Caco-2 (cell line): ENCODE results near the gene TMEM254. TPM values are rescaled to one million over a fixed set of nuclear protein-coding genes. Genes with fewer than 3 reads are reported as not detected.
A peak's percentile ranks its signal among the peaks of the same experiment; 100 is the strongest.
"Not testable (repeated sequence)": the region's sequence is repeated elsewhere in the genome, so short reads cannot be mapped to it uniquely, and the experiment has no call there.

Experiments
- BruUV-seq: library from RNA; stranded (reverse); fragments of 400-500 nt; replicated peaks from 2 replicates; lab custom pipeline; 2021; lab: Mats Ljungman, UMichigan
- CTCF ChIA-PET: fragments of 300-600 bp; sonication (Branson Sonifier 250); formaldehyde crosslinking; loops from one replicate; lab custom pipeline; 2022; ENCODE audit warnings: antibody characterized with exemption; lab: Charles Lee
- POLR2A ChIA-PET: fragments of 300-600 bp; sonication (Branson Sonifier 250); formaldehyde crosslinking; loops from one replicate; lab custom pipeline; 2022; ENCODE audit warnings: antibody characterized with exemption; lab: Charles Lee
- DNase-seq, 2 experiments: peaks; one replicate each; pipeline versions ENCODE4 v3.0.0 to v3.0.0-alpha.2; 2020 to 2022
- H3K27me3 ChIP-seq: replicated peaks from 2 replicates; pipeline ENCODE4 v1.6.0; 2011; ENCODE audit warnings: low read length; ENCODE audit not compliant: control insufficient read depth, insufficient read depth
- H3K36me3 ChIP-seq: 2 replicates; pipeline ENCODE4 v1.5.1; 2011; ENCODE audit warnings: low read length; ENCODE audit not compliant: control insufficient read depth, insufficient read depth
- H3K4me1 ChIP-seq: fragments of 250-450 bp; sonication (Bioruptor Pico); 2 replicates; pipeline ENCODE4 v1.5.1; 2020; ENCODE audit warnings: mild to moderate bottlenecking
- H3K4me3 ChIP-seq: 2 replicates; pipeline ENCODE4 v1.5.1; 2011; ENCODE audit warnings: low read depth, mild to moderate bottlenecking, control low read depth, low read length
- H3K9me3 ChIP-seq: fragments of 250-450 bp; sonication (Bioruptor Pico); 2 replicates; pipeline ENCODE4 v1.5.1; 2020; ENCODE audit warnings: mild to moderate bottlenecking, moderate library complexity
- H3K27ac Mint-ChIP-seq: one replicate; pipeline ENCODE4 v1.8.0; 2022; ENCODE audit warnings: mixed read lengths; ENCODE audit not compliant: unreplicated experiment
- H3K27me3 Mint-ChIP-seq: one replicate; pipeline ENCODE4 v1.8.0; 2022; ENCODE audit warnings: mixed read lengths; ENCODE audit not compliant: insufficient read depth, unreplicated experiment
- H3K36me3 Mint-ChIP-seq: one replicate; pipeline ENCODE4 v1.8.0; 2022; ENCODE audit warnings: mild to moderate bottlenecking, mixed read lengths; ENCODE audit not compliant: insufficient read depth, unreplicated experiment
- H3K4me1 Mint-ChIP-seq: one replicate; pipeline ENCODE4 v1.8.0; 2022; ENCODE audit warnings: low read depth, mixed read lengths; ENCODE audit not compliant: unreplicated experiment
- H3K4me3 Mint-ChIP-seq: one replicate; pipeline ENCODE4 v1.8.0; 2022; ENCODE audit warnings: mild to moderate bottlenecking, moderate library complexity, mixed read lengths; ENCODE audit not compliant: unreplicated experiment
- H3K9me3 Mint-ChIP-seq: one replicate; pipeline ENCODE4 v1.8.0; 2022; ENCODE audit warnings: mixed read lengths; ENCODE audit not compliant: unreplicated experiment
- CTCF ChIP-seq, 2 experiments: fragments of 200-600 bp in 1 of 2; IDR thresholded peaks; 1 replicate in 1 of 2; 2 replicates in 1 of 2; pipeline versions ENCODE4 v1.5.1 to v1.8.0; 2011 to 2022; ENCODE audit warnings: antibody characterized with exemption in 1 of 2, control low read depth in 1 of 2, inconsistent platforms in 1 of 2, low read depth in 1 of 2, low read length in 1 of 2, mild to moderate bottlenecking in 1 of 2, moderate library complexity in 1 of 2; ENCODE audit not compliant: insufficient read depth in 1 of 2, severe bottlenecking in 1 of 2, unreplicated experiment in 1 of 2
- intact Hi-C: fragments of 100-400 bp; cut with micrococcal nuclease; formaldehyde crosslinking; loops from one replicate; pipeline ENCODE4 v1.10.0; 2022; ENCODE audit not compliant: unreplicated experiment
- total RNA-seq: library from RNA; stranded (reverse); gene quantifications from 2 replicates; pipeline ENCODE4 v1.2.3, GENCODE V29; 2022

TMEM254 gene
- total RNA-seq, 1 experiment from 2014 or later: 27.4 TPM

DNA sequence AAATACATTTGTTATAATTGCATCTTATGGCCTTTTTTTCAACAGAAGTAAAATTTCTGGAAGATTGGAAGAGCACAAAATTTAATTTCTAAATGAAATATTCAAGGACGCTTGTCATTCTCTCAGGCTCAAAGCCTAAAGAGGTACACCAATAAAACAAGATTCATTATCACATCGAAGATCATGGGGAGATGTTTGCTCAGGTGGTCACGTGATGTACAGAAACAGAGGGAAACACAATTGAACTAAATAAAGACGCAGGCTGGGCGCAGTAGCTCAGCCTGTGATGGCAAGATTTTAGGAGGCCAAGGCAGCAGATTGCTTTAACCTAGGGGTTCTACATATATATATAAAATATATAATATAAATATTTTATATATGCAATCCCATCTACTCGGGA lies 37.3 kb upstream of the TMEM254 start:
- no TSS peak for BruUV-seq
- TF ChIP-seq CTCF (IDR thresholded peaks at IDR 0.05; ENCODE audit: insufficient read depth in 1 of 2, low read depth in 1 of 2, low read length in 1 of 2, severe bottlenecking in 1 of 2, unreplicated experiment in 1 of 2): no peak
- DNase-seq: no peak
- Histone ChIP-seq H3K9me3 (no peaks in the 10 kb centered on the region), H3K27me3 (no peaks in the 10 kb centered on the region), H3K4me3 (no peak overlapping the region), H3K4me1 (no peaks in the 10 kb centered on the region), H3K36me3 (no peaks in the 10 kb centered on the region)
- Mint-ChIP-seq H3K27ac (no peak overlapping the region), H3K9me3 (no peaks in the 10 kb centered on the region), H3K4me3 (no peak overlapping the region), H3K36me3 (no peaks in the 10 kb centered on the region), H3K4me1 (no peaks in the 10 kb centered on the region), H3K27me3 (no peaks in the 10 kb centered on the region)
- ChIA-PET POLR2A (no interaction called here), CTCF (no interaction called here)
- intact Hi-C loops: no loop called here

DNA sequence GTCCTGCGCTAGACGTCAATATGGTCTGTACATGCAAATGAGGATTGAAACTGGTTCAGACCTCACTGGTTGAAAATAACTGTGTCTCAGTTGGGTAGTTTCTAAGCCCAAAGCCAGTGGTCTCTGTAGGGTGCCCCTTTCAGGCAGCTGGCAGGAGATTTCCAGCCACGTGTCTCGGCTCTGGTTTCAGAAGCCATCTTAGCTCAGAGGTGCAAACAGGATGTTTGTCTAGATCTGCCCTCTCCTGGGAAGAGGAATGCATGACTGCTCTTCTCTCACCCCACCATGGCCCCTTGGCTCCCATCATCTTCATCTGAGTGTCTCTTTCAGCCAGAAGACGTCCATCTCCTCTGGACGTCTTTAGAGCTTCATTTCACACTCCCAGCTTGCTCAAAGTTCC lies 33.5 kb upstream of the TMEM254 start:
- H3K27me3 Mint-ChIP-seq, H3K4me3 ChIP-seq, DNase-seq, BruUV-seq, H3K9me3 ChIP-seq, H3K36me3 ChIP-seq, H3K36me3 Mint-ChIP-seq, H3K27me3 ChIP-seq, H3K4me1 ChIP-seq, H3K4me3 Mint-ChIP-seq, H3K9me3 Mint-ChIP-seq, H3K27ac Mint-ChIP-seq, POLR2A ChIA-PET, H3K4me1 Mint-ChIP-seq: not testable (repeated sequence)
- CTCF ChIA-PET: interaction anchor here (0.8 to 1.2 kb wide), 2 partner anchors 16 to 130 kb away, joined by 4 to 6 read pairs; no protein-coding TSS in a partner anchor
- intact Hi-C loops: loop anchor here (5.0 kb wide), 1 partner anchor 113 kb away; no protein-coding TSS in a partner anchor

DNA sequence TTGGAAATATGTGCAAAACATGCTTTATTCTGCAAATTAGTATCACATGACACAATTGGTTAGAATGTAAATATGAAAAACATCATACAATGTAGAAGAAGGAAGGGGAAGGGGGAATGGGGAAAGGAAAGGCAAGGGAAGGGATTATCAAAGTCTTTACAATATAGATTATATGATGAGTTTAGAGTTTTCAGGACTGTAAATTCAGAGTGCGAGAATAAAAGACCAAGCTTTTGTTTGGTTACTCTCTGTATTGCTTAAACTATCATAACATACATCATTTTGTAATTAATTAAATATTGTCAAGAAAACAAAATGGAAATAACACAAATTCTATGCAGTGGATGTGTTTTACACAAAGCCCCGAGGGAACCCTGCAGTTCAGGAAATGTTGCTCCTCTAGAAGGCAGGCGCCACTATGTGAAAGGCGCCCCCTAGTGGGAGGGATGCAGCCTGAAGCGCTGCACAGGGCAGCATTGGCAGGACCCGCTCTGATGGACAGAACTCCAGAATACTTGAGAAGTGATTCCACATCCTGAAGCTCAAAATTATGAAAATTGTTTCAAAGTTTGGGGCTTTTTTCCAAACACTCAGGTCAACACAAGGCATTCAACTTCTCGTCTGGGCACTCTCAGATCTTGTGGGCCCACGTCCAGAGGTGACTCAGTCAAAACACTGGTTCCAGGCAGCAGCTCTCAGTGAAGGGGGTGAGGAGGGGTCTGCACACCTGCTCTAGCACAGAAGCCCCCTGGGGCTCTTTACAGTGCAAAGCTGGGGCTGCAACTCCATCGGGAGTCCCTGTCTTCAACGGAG lies 31.6 kb upstream of the TMEM254 start:
- Mint-ChIP-seq H3K36me3 (no peaks in the 10 kb centered on the region), H3K4me3 (no peak overlapping the region), H3K4me1 (no peaks in the 10 kb centered on the region), H3K27ac (no peak overlapping the region), H3K27me3 (no peaks in the 10 kb centered on the region), H3K9me3 (no peaks in the 10 kb centered on the region)
- POLR2A ChIA-PET: no interaction called here
- no peaks in the 10 kb centered on the region for H3K4me1 ChIP-seq
- H3K36me3 ChIP-seq: no peaks in the 10 kb centered on the region
- BruUV-seq: no TSS peak
- H3K4me3 ChIP-seq: no peak overlapping the region
- H3K27me3 ChIP-seq: no peaks in the 10 kb centered on the region
- CTCF ChIA-PET: interaction anchor here (0.7 to 1.7 kb wide), 4 partner anchors 12 to 67 kb away, joined by 3 to 6 read pairs (median 4); no protein-coding TSS in a partner anchor
- H3K9me3 ChIP-seq: no peaks in the 10 kb centered on the region
- TF ChIP-seq CTCF (IDR thresholded peaks at IDR 0.05; ENCODE audit: insufficient read depth in 1 of 2, low read depth in 1 of 2, low read length in 1 of 2, severe bottlenecking in 1 of 2, unreplicated experiment in 1 of 2): peak; percentile 93 to 94
- intact Hi-C loops: loop anchor here (1.0 to 5.0 kb wide), 3 partner anchors 66 to 133 kb away; no protein-coding TSS in a partner anchor
- peak; percentile 71 to 86 for DNase-seq
